Stomach (tissue), 4 donors: ENCODE data around the gene KLK2.

Experiments
- CTCF ChIP-seq, 7 experiments: fragments of 450-650 bp in 4 of 7; fragments of 200-600 bp in 3 of 7; sonication (generic) in 3 of 7; IDR thresholded peaks; one replicate each; pipeline ENCODE4 v1.5.1; 2016 to 2019; ENCODE audit warnings: antibody characterized with exemption in 7 of 7, control low read depth in 2 of 7, mild to moderate bottlenecking in 1 of 7
- POLR2A ChIP-seq, 4 donors: fragments of 450-650 bp; IDR thresholded peaks; one replicate each; pipeline ENCODE4 v1.6.1; 2016; ENCODE audit warnings: antibody characterized with exemption in 4 of 4, control low read depth in 2 of 4, mild to moderate bottlenecking in 1 of 4, moderate library complexity in 1 of 4

DNA sequence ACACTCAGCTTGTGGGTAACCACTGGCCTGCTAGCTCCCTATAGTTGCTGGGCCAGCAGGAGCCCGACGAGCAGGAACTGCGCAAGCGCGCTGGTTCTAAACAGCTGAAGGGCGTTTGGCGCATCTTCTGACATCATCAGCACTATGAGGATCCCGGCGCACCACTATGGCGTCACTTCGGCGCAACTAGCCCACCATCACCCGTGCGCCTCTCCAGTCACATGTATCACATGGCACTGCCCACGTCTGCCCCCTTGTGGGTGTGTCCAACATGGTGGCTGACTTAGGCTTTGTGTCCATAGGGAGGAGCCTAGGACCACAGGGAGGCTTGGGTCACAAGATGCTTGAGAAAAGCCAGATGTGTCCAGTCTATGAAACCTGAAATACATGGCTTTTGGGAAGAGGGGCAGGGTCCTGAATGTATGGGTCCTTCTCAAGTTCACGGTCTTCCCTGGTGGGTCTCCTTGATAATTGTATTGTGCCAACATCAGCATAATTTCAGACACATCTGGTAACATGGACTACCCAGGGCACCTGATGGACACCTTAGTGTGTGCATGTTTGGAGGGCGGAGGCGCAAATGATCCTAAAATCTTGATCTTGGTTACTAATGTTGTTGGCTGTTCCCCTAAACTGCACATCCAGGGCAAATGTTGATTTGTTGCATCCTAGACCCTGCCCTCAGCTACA is 20.0 kb downstream of the KLK2 start:
- no peak for TF ChIP-seq CTCF (IDR thresholded peaks at IDR 0.05)
- no peak for TF ChIP-seq POLR2A (IDR thresholded peaks at IDR 0.05)
